Activated T-helper 1 cell treated with Interleukin-2 at 50 U/mL for 16 hours (primary cell): ENCODE results near the gene IPO4.

Experiments used
- DNase-seq: peaks from one replicate; pipeline ENCODE4 v3.0.0-alpha.2; 2020; ENCODE audit warnings: low read depth

IPO4 gene

DNA sequence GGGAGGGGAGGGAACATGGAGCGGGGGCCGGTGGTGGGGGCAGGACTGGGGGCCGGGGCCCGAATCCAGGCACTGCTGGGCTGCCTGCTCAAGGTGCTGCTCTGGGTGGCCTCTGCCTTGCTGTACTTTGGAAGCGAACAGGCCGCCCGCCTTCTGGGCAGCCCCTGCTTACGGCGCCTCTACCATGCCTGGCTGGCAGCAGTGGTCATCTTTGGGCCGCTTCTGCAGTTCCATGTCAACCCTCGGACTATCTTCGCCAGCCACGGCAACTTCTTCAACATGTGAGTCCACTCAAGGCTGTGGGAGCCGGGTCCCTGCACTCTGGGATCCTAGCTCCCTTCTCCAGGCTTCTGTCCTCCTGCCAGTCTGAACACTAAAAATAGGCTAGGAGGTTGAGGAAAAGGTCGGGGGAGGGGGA is 57.1 kb downstream of the IPO4 start:
- no peak for DNase-seq

- no peak for DNase-seq
Observed at GRCh38 chr14:24130717-24131548, 57.7 kb downstream of the IPO4 start.

DNA sequence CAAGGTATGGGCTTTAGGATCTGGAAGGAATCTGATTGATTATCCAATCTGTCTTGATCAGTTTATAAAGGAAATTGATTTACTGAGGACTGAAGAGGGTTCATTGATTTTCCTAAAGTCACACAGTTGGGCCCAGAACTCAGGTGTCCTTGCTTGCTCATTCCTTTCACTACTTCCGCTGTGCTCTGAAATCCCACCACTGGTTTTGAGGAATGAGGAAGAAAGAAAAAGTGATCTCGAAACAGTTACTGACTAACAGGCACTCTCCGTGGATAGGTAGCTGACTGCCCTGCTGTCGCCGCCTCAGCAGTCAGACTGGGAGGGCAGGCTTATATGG is 58.3 kb downstream of the IPO4 start, which contains the start of gene FITM1:
Gene FITM1, plus strand, starts transcription at position 280 of the 337 bp plus-strand sequence. CDS start 905 bp downstream, outside the sequence.
- no peak for DNase-seq
